Measurements from ENCODE around the gene HBP1.

- TF ChIP-seq RFX5 (IDR thresholded peaks at IDR 0.05; ENCODE audit: low read depth, low read length) = no peak
- TF ChIP-seq CTCF (conservative IDR thresholded peaks at IDR 0.05; ENCODE audit: low read depth, low read length) = no peak
- no peak for TF ChIP-seq CEBPB (IDR thresholded peaks at IDR 0.05; ENCODE audit: low read depth, low read length)
- TF ChIP-seq POLR2A (IDR thresholded peaks at IDR 0.05; ENCODE audit: low read depth, low read length) = no peak
- no peak for TF ChIP-seq RCOR1 (IDR thresholded peaks at IDR 0.05; ENCODE audit: insufficient replicate concordance, low read length)
- no peak for TF ChIP-seq SMC3 (IDR thresholded peaks at IDR 0.05; ENCODE audit: low read depth, low read length)
- no peak for TF ChIP-seq MAZ (IDR thresholded peaks at IDR 0.05; ENCODE audit: borderline replicate concordance, low read depth, low read length)
Observed at GRCh38 chr7:107166736-107167426, 1.9 kb upstream of the HBP1 start.

Data from IMR-90 (cell line).